HUES48 (cell line): ENCODE results near the gene SGSM2.
"Not testable (repeated sequence)": the region's sequence is repeated elsewhere in the genome, so short reads cannot be mapped to it uniquely, and the experiment has no call there.

Source experiments
- H3K27ac ChIP-seq: one replicate; pipeline ENCODE4 v1.7.0; 2013; ENCODE audit warnings: low read depth, low read length, inconsistent platforms
- H3K27me3 ChIP-seq: 2 replicates; pipeline ENCODE4 v1.6.1; 2013; ENCODE audit warnings: mild to moderate bottlenecking, low read length; ENCODE audit not compliant: control insufficient read depth, insufficient read depth
- H3K36me3 ChIP-seq: 2 replicates; pipeline ENCODE4 v1.6.1; 2013; ENCODE audit warnings: low read length; ENCODE audit not compliant: control insufficient read depth, insufficient read depth
- H3K4me1 ChIP-seq: 2 replicates; pipeline ENCODE4 v1.6.1; 2013; ENCODE audit warnings: mild to moderate bottlenecking, low read length; ENCODE audit not compliant: control insufficient read depth, insufficient read depth
- H3K4me3 ChIP-seq: 2 replicates; pipeline ENCODE4 v1.5.1; 2013; ENCODE audit warnings: mild to moderate bottlenecking, low read depth, low read length
- H3K9ac ChIP-seq: 2 replicates; pipeline ENCODE4 v1.6.1; 2013; ENCODE audit warnings: mild to moderate bottlenecking, low read depth, low read length, moderate library complexity
- H3K9me3 ChIP-seq: 2 replicates; pipeline ENCODE4 v1.6.1; 2013; ENCODE audit warnings: low read length; ENCODE audit not compliant: control insufficient read depth, insufficient read depth

Gene SGSM2

DNA sequence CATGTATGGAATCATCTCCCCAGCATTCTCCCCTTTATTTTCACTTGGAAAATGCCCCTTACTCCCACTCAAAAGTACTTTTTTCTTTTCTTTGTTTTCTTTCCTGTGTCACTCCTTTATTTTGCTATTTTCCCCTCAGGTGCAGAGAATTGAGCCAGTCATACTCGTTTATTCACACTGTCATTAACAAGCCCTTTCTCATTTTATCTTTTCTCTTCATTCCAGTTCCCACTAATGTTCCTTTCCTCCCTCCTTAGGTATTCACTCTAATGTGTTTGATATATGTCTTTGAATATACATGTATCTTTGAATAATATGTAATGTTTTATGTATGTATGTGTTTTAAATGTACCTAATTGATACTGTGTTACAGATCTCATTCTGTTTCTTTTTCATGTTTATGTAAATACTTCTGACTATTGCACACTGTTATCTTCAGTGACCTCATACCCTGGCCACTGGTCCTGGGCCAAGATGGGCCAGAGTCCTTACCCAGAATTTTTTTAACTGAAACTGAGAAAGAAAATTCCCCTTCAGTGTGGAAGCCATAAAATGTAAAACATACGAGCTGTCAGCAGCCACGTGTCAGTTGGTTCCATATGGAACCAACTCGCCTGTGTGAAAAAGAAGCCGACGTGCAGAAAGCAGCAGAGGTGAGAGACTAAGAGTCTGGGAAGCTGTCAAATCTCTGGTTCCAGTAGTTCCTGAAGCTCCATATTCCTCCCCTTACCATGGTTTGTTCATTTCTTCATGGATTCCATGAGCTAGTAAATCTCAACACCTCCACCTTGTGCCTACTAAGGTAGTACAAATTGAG lies 27.8 kb upstream of the SGSM2 start:
- H3K4me3 ChIP-seq = no peak overlapping the region
- H3K27me3 ChIP-seq = no peaks in the 10 kb centered on the region
- no peaks in the 10 kb centered on the region for H3K9me3 ChIP-seq
- no peaks in the 10 kb centered on the region for H3K4me1 ChIP-seq
- H3K9ac ChIP-seq = no peak overlapping the region
- no peaks in the 10 kb centered on the region for H3K36me3 ChIP-seq
- no peak overlapping the region for H3K27ac ChIP-seq

DNA sequence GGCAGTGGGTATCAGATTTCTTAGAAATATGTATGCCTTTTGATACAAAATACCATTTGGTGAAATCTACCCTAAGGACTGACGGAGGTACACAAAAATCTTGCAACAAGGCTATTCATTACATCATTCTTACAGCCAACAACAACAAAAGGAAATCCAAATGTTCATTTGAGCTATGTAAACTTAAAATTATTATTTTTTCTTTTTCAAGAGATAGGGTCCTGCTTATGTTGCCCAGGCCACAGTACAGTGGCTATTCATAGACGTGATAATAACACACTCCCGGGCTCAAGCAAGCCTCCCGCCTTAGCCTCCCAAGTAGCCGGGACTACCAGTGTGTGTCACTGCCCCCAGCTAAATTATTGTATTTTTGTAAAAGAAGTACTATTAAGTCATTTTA lies 24.6 kb upstream of the SGSM2 start:
- Histone ChIP-seq H3K27ac (no peak overlapping the region), H3K9me3 (no peaks in the 10 kb centered on the region), H3K4me3 (no peak overlapping the region), H3K27me3 (no peaks in the 10 kb centered on the region), H3K36me3 (no peaks in the 10 kb centered on the region), H3K9ac (no peak overlapping the region), H3K4me1 (no peaks in the 10 kb centered on the region)

DNA sequence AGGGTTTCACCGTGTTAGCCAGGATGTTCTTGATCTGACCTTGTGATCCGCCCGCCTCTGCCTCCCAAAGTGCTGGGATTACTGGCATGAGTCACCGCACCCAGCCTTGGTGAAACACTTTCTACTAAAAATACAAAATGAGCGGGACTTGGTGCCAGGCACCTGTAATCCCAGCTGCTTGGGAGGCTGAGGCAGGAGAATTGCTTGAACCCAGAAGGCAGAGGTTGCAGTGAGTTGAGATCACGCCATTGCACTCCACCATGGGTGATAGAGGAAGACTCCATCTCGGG lies 20.4 kb upstream of the SGSM2 start:
- H3K9ac ChIP-seq, H3K9me3 ChIP-seq, H3K27me3 ChIP-seq: not testable (repeated sequence)

DNA sequence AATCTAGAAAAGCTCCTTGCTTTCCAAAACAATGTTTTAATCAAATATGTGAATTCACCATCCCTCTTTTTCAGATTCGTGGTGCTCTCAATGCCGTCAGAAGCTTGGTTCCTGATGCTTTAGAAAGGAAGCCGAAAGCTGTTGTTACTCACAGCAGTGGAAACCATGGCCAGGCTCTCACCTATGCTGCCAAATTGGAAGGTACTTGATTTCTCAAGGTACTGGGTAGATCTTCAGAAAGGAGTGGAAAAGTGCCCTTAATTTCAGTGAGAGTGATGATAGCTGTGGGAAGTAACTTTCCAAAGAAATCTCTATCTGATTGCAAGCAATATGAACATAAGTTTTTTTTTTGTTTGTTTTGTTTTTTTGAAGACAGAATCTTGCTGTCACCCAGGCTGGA lies 19.5 kb upstream of the SGSM2 start:
- Histone ChIP-seq H3K4me1 (no peaks in the 10 kb centered on the region), H3K27ac (no peak overlapping the region)

More for the DNA sequence above, 20.4 kb upstream of the SGSM2 start:
- H3K36me3 ChIP-seq, H3K4me1 ChIP-seq, H3K4me3 ChIP-seq, H3K27ac ChIP-seq: not testable (repeated sequence)

DNA sequence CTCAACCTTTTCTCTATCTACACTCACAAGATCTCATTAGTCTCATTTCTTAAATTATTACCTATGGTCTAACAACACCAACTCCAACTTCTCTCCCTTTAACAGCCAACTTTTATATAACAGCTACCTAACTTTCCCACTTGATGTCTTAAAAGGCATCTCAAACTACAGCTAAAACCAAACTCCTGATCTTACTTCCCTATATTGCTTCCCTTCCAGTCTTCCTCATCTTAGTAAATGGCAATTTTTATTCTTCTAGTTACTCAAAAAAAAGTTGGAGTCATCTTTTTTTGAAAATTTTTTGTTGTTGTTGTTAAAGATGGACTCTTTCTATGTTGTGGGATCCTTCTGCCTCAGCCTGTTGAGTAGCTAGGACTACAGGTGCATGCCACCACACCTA lies 18.2 kb upstream of the SGSM2 start:
- no peak overlapping the region for H3K4me3 ChIP-seq
- no peak overlapping the region for H3K27ac ChIP-seq
- H3K9ac ChIP-seq = no peak overlapping the region
- no peaks in the 10 kb centered on the region for H3K4me1 ChIP-seq
- H3K36me3 ChIP-seq = peaks cover 19% of the 10 kb centered on the region
- H3K9me3 ChIP-seq = no peaks in the 10 kb centered on the region
- H3K27me3 ChIP-seq = no peaks in the 10 kb centered on the region

More for the DNA sequence above, 19.5 kb upstream of the SGSM2 start:
- Histone ChIP-seq H3K9me3 (no peaks in the 10 kb centered on the region), H3K4me3 (no peak overlapping the region), H3K36me3 (peaks cover 6% of the 10 kb centered on the region), H3K27me3 (no peaks in the 10 kb centered on the region), H3K9ac (no peak overlapping the region)

DNA sequence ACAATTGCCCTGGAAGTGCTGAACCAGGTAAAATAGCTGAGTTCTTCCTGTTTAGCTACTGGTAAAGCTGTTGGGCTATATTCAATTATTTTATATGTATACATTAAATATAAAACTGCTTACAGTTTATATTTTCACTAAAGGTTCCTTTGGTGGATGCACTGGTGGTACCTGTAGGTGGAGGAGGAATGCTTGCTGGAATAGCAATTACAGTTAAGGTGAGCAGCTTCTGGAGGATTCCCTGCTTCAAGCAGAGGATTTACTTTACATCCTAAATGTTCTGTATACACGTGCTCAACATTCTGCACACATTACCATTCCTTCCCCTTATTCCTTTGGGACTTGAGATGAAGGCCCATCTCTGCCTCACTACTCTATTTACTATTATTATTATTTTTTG lies 15.9 kb upstream of the SGSM2 start:
- H3K9me3 ChIP-seq = no peaks in the 10 kb centered on the region
- H3K27me3 ChIP-seq = no peaks in the 10 kb centered on the region
- H3K27ac ChIP-seq = no peak overlapping the region
- H3K9ac ChIP-seq = no peak overlapping the region
- no peak overlapping the region for H3K4me3 ChIP-seq
- H3K4me1 ChIP-seq = no peaks in the 10 kb centered on the region
- peaks cover 41% of the 10 kb centered on the region for H3K36me3 ChIP-seq

DNA sequence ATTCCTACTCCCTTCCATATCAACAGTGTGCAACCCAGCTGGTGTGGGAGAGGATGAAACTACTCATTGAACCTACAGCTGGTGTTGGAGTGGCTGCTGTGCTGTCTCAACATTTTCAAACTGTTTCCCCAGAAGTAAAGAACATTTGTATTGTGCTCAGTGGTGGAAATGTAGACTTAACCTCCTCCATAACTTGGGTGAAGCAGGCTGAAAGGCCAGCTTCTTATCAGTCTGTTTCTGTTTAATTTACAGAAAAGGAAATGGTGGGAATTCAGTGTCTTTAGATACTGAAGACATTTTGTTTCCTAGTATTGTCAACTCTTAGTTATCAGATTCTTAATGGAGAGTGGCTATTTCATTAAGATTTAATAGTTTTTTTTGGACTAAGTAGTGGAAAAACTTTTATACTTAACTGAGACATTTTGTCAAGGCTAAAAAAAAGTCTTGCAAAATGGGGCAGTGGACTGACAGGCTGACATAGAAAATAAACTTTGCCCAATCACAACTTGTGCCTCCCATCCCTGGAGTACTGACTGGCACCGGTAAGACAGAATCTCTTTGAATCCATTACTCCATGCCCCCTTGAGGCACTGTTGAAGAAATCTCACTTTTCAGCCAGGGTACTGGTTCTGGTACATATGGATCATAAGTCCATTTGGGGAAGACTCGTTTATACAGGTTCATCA lies 13.5 kb upstream of the SGSM2 start:
- H3K27ac ChIP-seq = no peak overlapping the region
- peaks cover 58% of the 10 kb centered on the region for H3K36me3 ChIP-seq
- H3K4me3 ChIP-seq = no peak overlapping the region
- H3K27me3 ChIP-seq = no peaks in the 10 kb centered on the region
- H3K4me1 ChIP-seq = no peaks in the 10 kb centered on the region
- H3K9ac ChIP-seq = no peak overlapping the region
- no peaks in the 10 kb centered on the region for H3K9me3 ChIP-seq

DNA sequence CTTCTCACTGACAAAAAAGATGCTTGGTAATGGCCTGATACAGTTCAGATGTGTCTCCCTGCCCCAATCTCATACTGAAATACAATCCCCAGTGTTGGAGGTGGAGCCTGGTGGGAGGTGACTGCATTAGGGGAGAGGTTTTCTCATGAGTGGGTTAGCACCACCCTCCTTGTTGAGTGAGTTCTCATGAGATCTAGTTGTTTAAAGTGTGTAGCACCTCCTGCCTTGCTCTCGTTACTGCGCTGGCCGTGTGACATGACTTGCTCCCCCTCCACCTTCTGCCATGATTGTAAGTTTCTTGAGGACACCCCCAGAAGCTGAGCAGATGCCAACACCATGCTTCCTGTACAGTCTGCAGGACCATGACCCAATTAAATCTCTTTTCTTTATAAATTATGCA lies 6.0 kb upstream of the SGSM2 start:
- Histone ChIP-seq H3K36me3 (peaks cover 84% of the 10 kb centered on the region), H3K27ac (no peak overlapping the region), H3K4me3 (no peak overlapping the region), H3K9me3 (no peaks in the 10 kb centered on the region), H3K27me3 (no peaks in the 10 kb centered on the region), H3K4me1 (peaks cover 17% of the 10 kb centered on the region), H3K9ac (no peak overlapping the region)

DNA sequence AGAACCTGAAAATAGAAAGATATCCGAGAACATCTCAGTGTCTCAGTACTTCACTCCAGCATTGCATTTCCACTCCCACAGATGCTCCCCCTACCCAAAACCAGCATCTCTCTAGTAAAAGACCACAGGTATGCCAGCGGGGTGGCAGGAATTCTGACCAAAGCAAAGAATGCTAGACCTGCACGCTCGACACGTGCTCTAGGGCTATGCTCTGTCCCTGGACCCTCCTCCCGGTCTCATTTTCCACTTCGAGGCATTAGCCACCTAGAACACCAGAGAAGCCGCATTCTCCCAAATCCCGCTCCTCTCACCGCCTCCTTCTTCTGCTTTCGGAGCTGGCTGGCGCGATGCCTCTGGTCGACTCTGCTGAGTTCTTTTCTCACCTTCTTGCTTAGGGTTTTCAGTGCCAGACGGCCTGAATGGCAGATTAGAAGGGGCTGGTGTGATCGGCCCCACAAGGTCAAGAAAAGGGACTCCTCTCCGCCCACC lies 1.5 kb upstream of the SGSM2 start:
- no peaks in the 10 kb centered on the region for H3K27me3 ChIP-seq
- H3K36me3 ChIP-seq = peaks cover 47% of the 10 kb centered on the region
- H3K4me1 ChIP-seq = peaks cover 21% of the 10 kb centered on the region
- peak overlapping the region; percentile 93 for H3K27ac ChIP-seq
- H3K4me3 ChIP-seq = peak overlapping the region; percentile 96
- peak overlapping the region; percentile 95 for H3K9ac ChIP-seq
- no peaks in the 10 kb centered on the region for H3K9me3 ChIP-seq

DNA sequence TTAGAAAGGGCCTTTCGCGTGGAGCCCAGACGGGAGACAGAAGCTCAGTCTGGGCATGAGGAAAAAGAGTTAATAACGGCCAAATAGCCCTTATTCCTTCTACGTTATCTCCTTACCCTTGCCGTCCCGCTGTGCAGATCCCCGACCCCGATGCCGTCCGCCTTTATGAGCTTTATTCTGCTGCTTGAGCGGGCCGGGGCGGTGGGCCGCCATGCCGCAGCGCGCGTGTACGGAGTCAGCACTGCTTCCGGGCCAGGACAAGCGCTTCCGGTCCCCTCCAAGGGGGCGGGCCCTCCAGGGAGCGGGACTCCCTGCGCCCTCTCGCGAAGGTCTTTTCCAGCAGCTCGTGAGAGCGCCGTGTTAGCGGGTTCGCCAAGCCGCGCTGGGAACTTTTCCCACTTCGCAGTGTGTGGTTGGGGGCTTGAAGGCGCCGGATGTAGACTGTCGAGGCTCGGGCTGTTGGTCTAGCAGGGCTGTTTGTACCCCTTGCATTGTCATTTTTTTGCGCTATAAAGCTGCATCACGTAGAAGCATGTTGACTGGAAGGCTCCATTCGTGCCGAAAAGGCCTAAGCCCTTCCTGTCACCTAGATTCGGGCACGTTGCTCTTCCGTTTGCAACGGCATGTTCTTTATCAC lies 968 bp upstream of the SGSM2 start, which contains the start of gene TSR1:
Gene TSR1 (minus strand): TSS at position 243 of the 637 bp plus-strand sequence. CDS start 30 bp downstream, at position 213.
- H3K27ac ChIP-seq = peak within 1 kb of the TSS; percentile 93
- H3K36me3 ChIP-seq = peaks cover 44% of the 10 kb centered on the region
- H3K9me3 ChIP-seq = no peaks in the 10 kb centered on the region
- peaks cover 21% of the 10 kb centered on the region for H3K4me1 ChIP-seq
- H3K9ac ChIP-seq = peak within 1 kb of the TSS; percentile 95
- peak within 1 kb of the TSS; percentile 96 for H3K4me3 ChIP-seq
- H3K27me3 ChIP-seq = no peaks in the 10 kb centered on the region
